ENCODE results near the gene TAS2R1. TPM values are rescaled to one million over a fixed set of nuclear protein-coding genes. Genes with fewer than 3 reads are reported as not detected.

TAS2R1 gene
- total and polyA plus RNA-seq, 2 donors (not counting 1 experiment from before 2014, with no cell fraction given): not detected

DNA sequence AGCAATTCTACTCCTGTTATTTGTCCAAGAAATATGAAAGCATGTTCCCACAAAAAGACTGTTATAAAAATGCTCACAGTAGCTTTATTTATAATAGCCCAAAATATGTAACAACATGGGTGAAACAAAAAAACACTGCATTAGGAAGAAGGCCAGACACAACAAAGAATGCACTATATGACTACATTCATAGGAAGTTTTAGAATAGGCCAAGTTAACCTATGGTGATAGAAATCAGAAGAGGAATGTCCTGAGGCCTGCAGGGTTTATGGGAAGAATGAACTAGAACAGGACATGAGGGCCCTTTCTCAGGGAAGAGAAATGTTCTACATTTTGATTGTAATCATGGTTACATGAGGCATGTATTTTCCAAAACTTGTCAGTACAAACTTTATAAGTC, 24.7 kb upstream of the TAS2R1 start:
- Mint-ChIP-seq H3K4me1 (no peaks in the 10 kb centered on the region), H3K27ac (no peak overlapping the region), H3K9me3 (ENCODE audit: insufficient read depth) (no peaks in the 10 kb centered on the region), H3K27me3 (no peaks in the 10 kb centered on the region), H3K4me3 (no peak overlapping the region)
- no peaks in the 10 kb centered on the region for H3K4me1 ChIP-seq (ENCODE audit: control insufficient read depth in 2 of 2, insufficient read depth in 2 of 2, low read length in 2 of 2)
- no peaks in the 10 kb centered on the region for H4K20me1 ChIP-seq (ENCODE audit: control insufficient read depth, insufficient read depth, low read length, poor library complexity, severe bottlenecking)
- TF ChIP-seq, protein P1, sequence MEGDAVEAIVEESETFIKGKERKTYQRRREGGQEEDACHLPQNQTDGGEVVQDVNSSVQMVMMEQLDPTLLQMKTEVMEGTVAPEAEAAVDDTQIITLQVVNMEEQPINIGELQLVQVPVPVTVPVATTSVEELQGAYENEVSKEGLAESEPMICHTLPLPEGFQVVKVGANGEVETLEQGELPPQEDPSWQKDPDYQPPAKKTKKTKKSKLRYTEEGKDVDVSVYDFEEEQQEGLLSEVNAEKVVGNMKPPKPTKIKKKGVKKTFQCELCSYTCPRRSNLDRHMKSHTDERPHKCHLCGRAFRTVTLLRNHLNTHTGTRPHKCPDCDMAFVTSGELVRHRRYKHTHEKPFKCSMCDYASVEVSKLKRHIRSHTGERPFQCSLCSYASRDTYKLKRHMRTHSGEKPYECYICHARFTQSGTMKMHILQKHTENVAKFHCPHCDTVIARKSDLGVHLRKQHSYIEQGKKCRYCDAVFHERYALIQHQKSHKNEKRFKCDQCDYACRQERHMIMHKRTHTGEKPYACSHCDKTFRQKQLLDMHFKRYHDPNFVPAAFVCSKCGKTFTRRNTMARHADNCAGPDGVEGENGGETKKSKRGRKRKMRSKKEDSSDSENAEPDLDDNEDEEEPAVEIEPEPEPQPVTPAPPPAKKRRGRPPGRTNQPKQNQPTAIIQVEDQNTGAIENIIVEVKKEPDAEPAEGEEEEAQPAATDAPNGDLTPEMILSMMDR (IDR thresholded peaks at IDR 0.05): no peak
- TF ChIP-seq EZH2 (IDR thresholded peaks at IDR 0.05; ENCODE audit: borderline replicate concordance, insufficient read depth, low read depth, low read length, poor library complexity, severe bottlenecking): no peak
- H3K4me2 ChIP-seq (replicated peaks; ENCODE audit: low read depth, low read length, poor library complexity, severe bottlenecking): no peak overlapping the region
- no peaks in the 10 kb centered on the region for H3K79me2 ChIP-seq (ENCODE audit: control insufficient read depth, insufficient read depth, low read length)
- DNase-seq (no peak), ATAC-seq (ENCODE audit: low read depth) (no peak)
- no peak overlapping the region for H2AFZ ChIP-seq (ENCODE audit: insufficient read depth, low read depth, low read length, poor library complexity, severe bottlenecking)
- ChIA-PET CTCF (no interaction called here), POLR2A (no interaction called here)
- H3K9me3 ChIP-seq (ENCODE audit: control extremely low read depth in 1 of 3, control insufficient read depth in 2 of 3, insufficient read depth in 1 of 3, low read length in 2 of 3): no peaks in the 10 kb centered on the region
- no peak overlapping the region for H3K27ac ChIP-seq (ENCODE audit: low read length in 2 of 2)
- H3K4me3 ChIP-seq (ENCODE audit: control extremely low read depth in 1 of 5, extremely low read depth in 1 of 5, insufficient read depth in 1 of 5, low read depth in 2 of 5, low read length in 4 of 5): no peak overlapping the region
- no peak overlapping the region for H3K9ac ChIP-seq (ENCODE audit: low read length)
- no peaks in the 10 kb centered on the region for H3K27me3 ChIP-seq (replicated peaks in 1 of 4; ENCODE audit: control extremely low read depth in 1 of 4, control insufficient read depth in 3 of 4, insufficient read depth in 4 of 4, low read length in 3 of 4)
- H3K36me3 ChIP-seq (replicated peaks in 1 of 2; ENCODE audit: control extremely low read depth in 1 of 2, control insufficient read depth in 1 of 2, extremely low read depth in 1 of 2, insufficient read depth in 2 of 2, low read length in 1 of 2): no peaks in the 10 kb centered on the region
- intact Hi-C loops (cut with micrococcal nuclease): no loop called here

DNA sequence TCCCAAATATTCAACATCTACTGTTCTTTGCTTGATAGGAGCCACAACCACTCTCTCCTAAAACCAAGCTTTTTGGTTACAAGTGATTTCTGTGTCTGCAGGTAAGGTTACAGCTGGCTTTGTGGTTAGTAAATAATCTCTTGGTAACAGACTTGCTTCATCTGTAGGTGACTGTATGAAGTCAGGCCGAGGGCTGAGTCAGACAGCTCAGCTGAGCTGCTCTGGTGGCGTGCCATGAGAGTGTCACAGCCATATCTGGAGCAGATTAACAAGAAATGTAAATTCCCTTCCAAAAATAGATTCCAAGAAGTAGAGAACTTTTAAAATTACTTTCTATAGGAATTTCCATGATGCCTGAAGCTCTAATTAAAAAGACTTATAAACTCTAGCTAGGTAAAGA, 23.7 kb upstream of the TAS2R1 start:
- POLR2A ChIA-PET: no interaction called here
- Mint-ChIP-seq H3K9me3 (ENCODE audit: insufficient read depth) (no peaks in the 10 kb centered on the region), H3K27me3 (no peaks in the 10 kb centered on the region), H3K4me3 (no peak overlapping the region), H3K4me1 (no peaks in the 10 kb centered on the region), H3K27ac (no peak overlapping the region)
- no peak overlapping the region for H3K4me3 ChIP-seq (ENCODE audit: control extremely low read depth in 1 of 5, extremely low read depth in 1 of 5, insufficient read depth in 1 of 5, low read depth in 2 of 5, low read length in 4 of 5)
- no peaks in the 10 kb centered on the region for H3K79me2 ChIP-seq (ENCODE audit: control insufficient read depth, insufficient read depth, low read length)
- CTCF ChIA-PET: no interaction called here
- intact Hi-C loops (cut with micrococcal nuclease): no loop called here
- no peaks in the 10 kb centered on the region for H3K27me3 ChIP-seq (replicated peaks in 1 of 4; ENCODE audit: control extremely low read depth in 1 of 4, control insufficient read depth in 3 of 4, insufficient read depth in 4 of 4, low read length in 3 of 4)
- no peaks in the 10 kb centered on the region for H4K20me1 ChIP-seq (ENCODE audit: control insufficient read depth, insufficient read depth, low read length, poor library complexity, severe bottlenecking)
- DNase-seq (no peak), ATAC-seq (ENCODE audit: low read depth) (no peak)
- H3K9ac ChIP-seq (ENCODE audit: low read length): no peak overlapping the region
- no CpG with 5 or more reads among the region's 2 CpGs for WGBS (ENCODE audit: insufficient coverage)
- H3K27ac ChIP-seq (ENCODE audit: low read length in 2 of 2): no peak overlapping the region
- no peak overlapping the region for H2AFZ ChIP-seq (ENCODE audit: insufficient read depth, low read depth, low read length, poor library complexity, severe bottlenecking)
- no peaks in the 10 kb centered on the region for H3K9me3 ChIP-seq (ENCODE audit: control extremely low read depth in 1 of 3, control insufficient read depth in 2 of 3, insufficient read depth in 1 of 3, low read length in 2 of 3)
- H3K4me1 ChIP-seq (ENCODE audit: control insufficient read depth in 2 of 2, insufficient read depth in 2 of 2, low read length in 2 of 2): no peaks in the 10 kb centered on the region
- H3K36me3 ChIP-seq (replicated peaks in 1 of 2; ENCODE audit: control extremely low read depth in 1 of 2, control insufficient read depth in 1 of 2, extremely low read depth in 1 of 2, insufficient read depth in 2 of 2, low read length in 1 of 2): no peaks in the 10 kb centered on the region
- H3K4me2 ChIP-seq (replicated peaks; ENCODE audit: low read depth, low read length, poor library complexity, severe bottlenecking): no peak overlapping the region
- TF ChIP-seq EZH2 (IDR thresholded peaks at IDR 0.05; ENCODE audit: borderline replicate concordance, insufficient read depth, low read depth, low read length, poor library complexity, severe bottlenecking): no peak
